HG03432 (cell line): ENCODE data around the gene PPP1R1C.
"Not testable (repeated sequence)": the region's sequence is repeated elsewhere in the genome, so short reads cannot be mapped to it uniquely, and the experiment has no call there.

Source experiments
- ATAC-seq: cut with Tn5 transposase; IDR thresholded peaks from one replicate; pipeline ENCODE4 v1.9.1; 2021; ENCODE audit warnings: mild to moderate bottlenecking, moderate library complexity; ENCODE audit not compliant: unreplicated experiment

PPP1R1C gene

DNA sequence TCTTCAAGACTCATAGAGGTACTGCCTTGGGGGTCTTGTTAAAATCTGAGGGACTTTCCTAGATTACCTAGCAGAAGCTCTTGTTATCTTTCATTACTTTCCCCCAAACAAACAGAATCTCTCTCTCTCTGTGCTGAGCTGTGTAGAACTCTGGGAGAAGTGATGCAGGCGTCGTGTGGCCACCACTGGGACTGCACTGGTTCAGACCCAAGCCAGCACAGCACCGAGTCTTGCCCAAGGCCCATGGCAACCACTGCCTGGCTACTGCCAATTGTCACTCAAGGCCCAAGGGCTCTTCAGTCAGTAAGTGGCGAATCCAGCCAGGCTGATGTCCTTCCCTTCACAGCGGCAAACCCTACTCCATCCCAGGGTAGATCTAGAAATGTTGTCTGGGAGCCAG lies 28.6 kb downstream of the PPP1R1C start:
- no peak for ATAC-seq

DNA sequence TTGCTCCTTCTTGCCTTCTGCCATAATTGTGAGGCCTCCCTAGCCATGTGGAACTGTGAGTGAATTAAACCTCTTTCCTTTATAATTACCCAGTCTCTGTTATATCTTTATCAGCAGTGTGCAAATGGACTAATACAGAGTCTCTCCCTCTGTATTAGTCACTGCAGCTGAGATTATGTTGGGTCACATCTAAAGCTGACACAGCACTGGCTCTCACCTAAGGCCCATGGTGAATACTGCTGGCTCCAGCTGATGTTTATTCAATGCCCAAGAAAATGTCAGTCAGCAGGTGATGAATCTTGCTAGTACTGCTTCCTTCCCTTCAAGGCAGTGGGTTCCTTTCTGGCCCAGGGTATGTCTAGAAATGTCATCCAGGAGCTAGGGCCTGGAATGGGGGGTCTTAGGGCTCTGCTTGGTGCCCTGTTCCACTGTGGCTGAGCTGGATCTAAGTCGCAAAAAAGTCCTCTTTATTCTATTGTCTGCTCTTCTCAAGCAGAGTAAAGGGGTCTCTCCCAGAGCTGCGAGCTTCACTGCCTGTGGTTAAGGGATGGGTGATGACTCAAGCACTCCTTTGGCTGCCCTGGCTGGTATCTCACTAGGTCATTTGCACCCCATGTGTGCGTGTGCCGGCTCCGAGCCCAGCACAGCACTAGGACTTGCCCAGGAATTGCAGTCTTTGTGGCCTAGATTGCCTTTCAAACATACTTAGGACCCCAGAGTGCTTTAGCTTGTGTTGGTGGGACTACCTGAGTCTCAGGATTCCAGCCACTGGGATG lies 29.9 kb downstream of the PPP1R1C start:
- ATAC-seq: no peak

- ATAC-seq: no peak
Measured at GRCh38 chr2:182018218-182018617, 32.6 kb downstream of the PPP1R1C start.

- no peak for ATAC-seq
Measured at GRCh38 chr2:182019731-182020130, 34.1 kb downstream of the PPP1R1C start.

GRCh38 chr2:182020286-182021070 lies 34.8 kb downstream of the PPP1R1C start:
- no peak for ATAC-seq

DNA sequence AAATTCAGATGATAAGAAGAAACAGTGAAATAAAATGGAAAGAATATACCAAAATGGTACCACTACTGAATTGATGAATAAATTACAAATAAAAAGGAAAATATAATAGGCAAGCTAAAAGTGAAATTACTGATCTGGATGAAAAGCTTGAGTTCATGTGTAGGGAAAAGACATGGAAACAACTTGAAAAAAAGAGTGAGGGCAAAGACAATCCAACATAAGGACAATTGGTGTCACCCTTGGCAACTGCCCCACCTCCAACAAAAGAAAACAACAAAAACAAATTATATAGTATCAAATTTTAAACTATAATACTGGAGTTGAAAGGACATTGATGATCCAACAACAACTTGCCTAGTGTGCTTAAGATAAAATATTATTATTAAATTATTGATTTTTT lies 37.6 kb downstream of the PPP1R1C start:
- no peak for ATAC-seq

GRCh38 chr2:182030875-182031274 lies 45.2 kb downstream of the PPP1R1C start:
- not testable (repeated sequence) for ATAC-seq

GRCh38 chr2:182031956-182032355 lies 46.3 kb downstream of the PPP1R1C start:
- ATAC-seq: no peak

- ATAC-seq: no peak
Measured at GRCh38 chr2:182033449-182033848, 47.8 kb downstream of the PPP1R1C start.

DNA sequence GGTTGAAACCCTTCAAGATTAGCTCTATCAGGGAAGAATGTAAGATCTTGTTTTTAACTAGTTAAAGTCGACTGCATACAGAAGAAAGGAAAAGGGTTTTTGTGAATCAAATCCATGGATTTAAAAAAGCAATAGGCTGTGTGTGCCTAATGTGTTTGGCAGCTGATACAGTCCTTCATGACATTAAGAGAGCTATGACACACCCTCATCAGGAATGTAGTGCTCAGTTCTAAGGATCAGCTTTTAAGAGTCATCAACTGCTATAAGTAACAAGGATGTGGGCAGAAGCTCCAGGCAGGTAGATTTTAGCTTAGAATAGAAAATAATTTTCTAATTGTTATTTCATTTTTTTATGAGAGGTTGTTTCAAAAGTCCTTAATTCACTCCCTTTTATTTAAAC lies 52.9 kb downstream of the PPP1R1C start:
- no peak for ATAC-seq

DNA sequence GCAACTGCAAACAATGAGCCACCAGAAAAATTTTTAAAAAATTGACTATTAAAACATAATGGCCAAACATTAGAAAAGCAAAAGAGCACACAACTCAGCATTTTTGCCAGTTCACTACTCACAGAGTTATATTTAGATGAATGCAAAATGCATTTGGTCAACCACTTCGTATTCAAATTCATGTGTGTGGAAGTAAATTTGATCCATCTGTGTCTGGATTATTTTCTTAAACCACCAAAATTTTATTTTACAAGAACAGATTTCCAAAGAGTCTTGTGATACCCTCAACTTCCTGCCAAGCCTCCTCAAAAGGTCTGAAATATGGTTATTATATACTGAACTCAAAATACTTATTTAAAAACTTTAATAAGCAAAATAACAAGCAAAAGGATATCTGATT lies 57.4 kb downstream of the PPP1R1C start:
- ATAC-seq: no peak

DNA sequence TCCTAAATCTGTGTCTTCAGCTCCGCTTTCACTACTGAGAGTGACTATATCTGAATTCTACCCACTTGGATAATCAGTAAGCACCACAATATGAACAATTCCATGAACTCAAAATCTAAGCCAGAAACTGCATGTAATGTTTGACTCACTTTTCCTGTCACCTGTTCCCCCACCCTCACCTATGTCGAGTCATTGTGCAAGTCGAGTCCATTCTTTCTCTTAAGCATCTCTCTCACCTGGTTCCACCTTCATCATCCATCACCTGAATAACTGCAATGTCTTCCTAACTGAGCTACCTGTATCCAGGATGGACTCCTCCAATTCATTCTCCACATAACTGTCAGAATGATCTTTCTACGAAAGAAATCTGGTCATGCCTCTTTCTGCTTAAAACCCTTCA lies 58.2 kb downstream of the PPP1R1C start:
- ATAC-seq: no peak

- no peak for ATAC-seq
Measured at GRCh38 chr2:182047544-182047943, 61.9 kb downstream of the PPP1R1C start.

DNA sequence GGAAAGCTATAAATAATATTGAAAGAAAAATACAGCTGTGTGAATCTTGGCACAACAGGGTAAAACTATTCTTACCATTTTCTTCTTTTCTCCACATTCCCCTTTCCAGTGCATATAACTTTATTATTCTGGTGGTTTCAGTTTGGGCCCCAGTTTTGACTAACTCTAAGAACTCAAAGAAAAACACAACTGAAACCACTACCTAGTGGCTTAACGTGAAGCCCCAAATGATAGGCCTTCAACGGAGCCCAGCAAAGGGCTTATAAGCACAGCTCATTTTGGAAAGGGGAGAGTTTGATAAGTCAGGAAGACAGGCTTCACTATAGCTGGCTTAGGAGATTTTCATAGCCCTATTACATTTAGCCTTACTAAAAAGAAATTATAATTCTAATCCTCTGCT lies 62.4 kb downstream of the PPP1R1C start:
- ATAC-seq: no peak

- no peak for ATAC-seq
Measured at GRCh38 chr2:182048621-182049020, 63.0 kb downstream of the PPP1R1C start.

DNA sequence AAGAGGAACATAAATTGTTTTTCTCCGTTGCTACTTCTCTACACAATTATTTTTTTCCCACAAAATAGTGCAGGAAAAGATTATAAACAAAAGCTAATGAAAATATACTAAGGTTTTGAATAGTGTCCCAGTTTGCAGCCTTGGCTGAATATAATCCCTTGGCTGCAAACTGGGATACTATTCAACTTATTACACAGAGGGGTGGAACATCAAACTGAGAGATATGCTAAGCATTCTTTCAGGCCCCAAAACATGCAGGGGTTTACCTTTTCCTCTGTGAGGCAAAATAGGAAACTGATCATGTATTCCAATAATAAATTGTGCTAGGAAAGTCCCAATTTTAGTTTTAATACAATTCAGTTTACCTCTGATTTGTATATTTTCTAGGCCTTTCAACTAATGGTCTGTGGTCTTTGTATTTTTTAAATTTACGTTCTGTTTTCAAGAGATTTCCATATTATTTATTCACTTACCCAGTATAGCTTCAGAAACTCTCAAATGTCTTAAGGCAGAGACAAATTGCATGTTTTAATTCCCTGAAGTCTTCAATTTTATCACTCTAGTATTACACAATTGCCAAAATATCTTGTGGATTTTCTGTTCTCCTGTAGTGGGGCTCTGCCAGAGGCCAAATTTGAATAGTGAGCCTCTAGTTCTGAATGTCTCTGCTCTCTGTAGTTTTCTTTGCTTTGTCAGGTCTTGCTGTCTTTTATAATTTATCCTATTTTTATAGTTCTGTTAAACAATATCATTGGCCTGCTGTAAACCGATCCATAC lies 63.9 kb downstream of the PPP1R1C start:
- ATAC-seq: no peak

- ATAC-seq: no peak
Measured at GRCh38 chr2:182050333-182051135, 64.9 kb downstream of the PPP1R1C start.

DNA sequence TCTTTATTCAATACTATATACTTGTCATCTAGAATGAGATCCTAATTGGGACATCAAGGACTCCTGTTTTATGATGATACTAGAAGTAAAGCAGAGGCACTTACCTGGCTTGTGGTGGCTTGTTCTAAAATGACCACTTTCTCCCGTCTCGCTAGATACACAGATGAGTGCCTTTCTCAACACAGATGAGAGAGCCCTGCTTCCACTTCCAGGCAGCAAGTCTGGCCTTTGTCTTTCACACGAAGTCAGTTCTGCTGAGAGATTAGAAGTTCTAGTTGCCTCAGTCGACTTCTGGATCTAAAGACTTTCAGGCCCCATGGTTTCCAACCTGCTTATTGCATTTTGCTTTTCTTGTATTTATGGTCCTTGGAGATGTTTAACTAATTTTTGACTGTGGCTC lies 70.3 kb downstream of the PPP1R1C start:
- ATAC-seq: no peak

- no peak for ATAC-seq
Measured at GRCh38 chr2:182057002-182057401, 71.3 kb downstream of the PPP1R1C start.

GRCh38 chr2:182058056-182058455 lies 72.4 kb downstream of the PPP1R1C start:
- no peak for ATAC-seq

- ATAC-seq: no peak
Measured at GRCh38 chr2:182061739-182062138, 76.1 kb downstream of the PPP1R1C start.
